ENCODE data around the gene PRKG1. TPM values are rescaled to one million over a fixed set of nuclear protein-coding genes. Genes with fewer than 3 reads are reported as not detected.

PRKG1 gene
- total and polyA plus RNA-seq, 2 experiments from 2014 or later, result 18.2 to 21.1 TPM

DNA sequence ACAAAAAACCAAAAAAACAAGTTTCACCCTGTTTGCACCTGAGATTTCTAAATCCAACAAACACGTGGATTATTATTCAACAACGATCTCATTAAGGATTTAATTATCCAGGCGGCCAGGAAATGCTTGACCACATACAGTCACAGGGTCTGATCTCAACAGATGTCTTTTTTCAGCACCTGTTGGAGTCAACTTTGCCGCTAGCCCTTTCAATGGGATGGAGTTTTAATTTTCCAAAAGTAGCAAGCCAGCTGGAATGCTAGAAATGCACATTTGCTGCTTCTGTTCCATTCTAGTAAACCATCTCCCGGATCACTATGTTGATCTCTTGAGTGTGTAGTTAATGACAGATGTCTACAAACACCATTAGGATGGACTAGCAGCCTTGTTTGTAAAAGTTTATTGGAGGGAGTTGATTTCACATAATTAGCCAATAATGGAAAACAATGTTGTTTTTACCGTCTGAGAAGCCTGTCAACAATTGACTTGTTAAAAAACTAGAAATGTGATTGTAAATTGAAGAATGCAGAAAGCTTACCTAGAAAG, 1175.6 kb downstream of the PRKG1 start (continued):
- TF ChIP-seq, protein P1, sequence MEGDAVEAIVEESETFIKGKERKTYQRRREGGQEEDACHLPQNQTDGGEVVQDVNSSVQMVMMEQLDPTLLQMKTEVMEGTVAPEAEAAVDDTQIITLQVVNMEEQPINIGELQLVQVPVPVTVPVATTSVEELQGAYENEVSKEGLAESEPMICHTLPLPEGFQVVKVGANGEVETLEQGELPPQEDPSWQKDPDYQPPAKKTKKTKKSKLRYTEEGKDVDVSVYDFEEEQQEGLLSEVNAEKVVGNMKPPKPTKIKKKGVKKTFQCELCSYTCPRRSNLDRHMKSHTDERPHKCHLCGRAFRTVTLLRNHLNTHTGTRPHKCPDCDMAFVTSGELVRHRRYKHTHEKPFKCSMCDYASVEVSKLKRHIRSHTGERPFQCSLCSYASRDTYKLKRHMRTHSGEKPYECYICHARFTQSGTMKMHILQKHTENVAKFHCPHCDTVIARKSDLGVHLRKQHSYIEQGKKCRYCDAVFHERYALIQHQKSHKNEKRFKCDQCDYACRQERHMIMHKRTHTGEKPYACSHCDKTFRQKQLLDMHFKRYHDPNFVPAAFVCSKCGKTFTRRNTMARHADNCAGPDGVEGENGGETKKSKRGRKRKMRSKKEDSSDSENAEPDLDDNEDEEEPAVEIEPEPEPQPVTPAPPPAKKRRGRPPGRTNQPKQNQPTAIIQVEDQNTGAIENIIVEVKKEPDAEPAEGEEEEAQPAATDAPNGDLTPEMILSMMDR (conservative IDR thresholded peaks at IDR 0.05; ENCODE audit: low read depth in 2 of 2), result no peak

- no peak overlapping the region for H3K4me2 ChIP-seq
- no peak overlapping the region for H3K4me3 ChIP-seq
- no peaks in the 10 kb centered on the region for H3F3A ChIP-seq (replicated peaks; ENCODE audit: low read depth)
- H3K27me3 Mint-ChIP-seq (ENCODE audit: insufficient read depth, low read depth, poor library complexity), result peaks cover 5% of the 10 kb centered on the region
- DNase-seq (ENCODE audit: low spot score), result no peak
- H3K4me1 ChIP-seq (ENCODE audit: insufficient read depth), result no peaks in the 10 kb centered on the region
- H3K27ac ChIP-seq (ENCODE audit: low read depth), result no peak overlapping the region
- ATAC-seq, result no peak
- H3K4me1 Mint-ChIP-seq, result no peaks in the 10 kb centered on the region; the same call in 2 of the 3 replicates
- H3K9me3 Mint-ChIP-seq, result no peaks in the 10 kb centered on the region; the same call in 2 of the 3 replicates
- no peaks in the 10 kb centered on the region for H3K79me2 ChIP-seq (replicated peaks; ENCODE audit: insufficient read depth)
- no peak overlapping the region for H3K4me3 Mint-ChIP-seq
- no peak overlapping the region for H2AFZ ChIP-seq
- no peaks in the 10 kb centered on the region for H3K36me3 ChIP-seq (ENCODE audit: insufficient read depth)
- no peaks in the 10 kb centered on the region for H4K20me1 ChIP-seq (replicated peaks; ENCODE audit: insufficient read depth)
- no peak overlapping the region for H3K27ac Mint-ChIP-seq
- no peaks in the 10 kb centered on the region for H3K9me2 ChIP-seq (ENCODE audit: insufficient read depth)
- no peaks in the 10 kb centered on the region for H3K36me3 Mint-ChIP-seq (ENCODE audit: low read depth)
- no peaks in the 10 kb centered on the region for H3K27me3 ChIP-seq (ENCODE audit: insufficient read depth)
- TF ChIP-seq ZNF331 (CRISPR knock-in tag; IDR thresholded peaks at IDR 0.05; ENCODE audit: low read depth), result no peak
- TF ChIP-seq, protein P2, sequence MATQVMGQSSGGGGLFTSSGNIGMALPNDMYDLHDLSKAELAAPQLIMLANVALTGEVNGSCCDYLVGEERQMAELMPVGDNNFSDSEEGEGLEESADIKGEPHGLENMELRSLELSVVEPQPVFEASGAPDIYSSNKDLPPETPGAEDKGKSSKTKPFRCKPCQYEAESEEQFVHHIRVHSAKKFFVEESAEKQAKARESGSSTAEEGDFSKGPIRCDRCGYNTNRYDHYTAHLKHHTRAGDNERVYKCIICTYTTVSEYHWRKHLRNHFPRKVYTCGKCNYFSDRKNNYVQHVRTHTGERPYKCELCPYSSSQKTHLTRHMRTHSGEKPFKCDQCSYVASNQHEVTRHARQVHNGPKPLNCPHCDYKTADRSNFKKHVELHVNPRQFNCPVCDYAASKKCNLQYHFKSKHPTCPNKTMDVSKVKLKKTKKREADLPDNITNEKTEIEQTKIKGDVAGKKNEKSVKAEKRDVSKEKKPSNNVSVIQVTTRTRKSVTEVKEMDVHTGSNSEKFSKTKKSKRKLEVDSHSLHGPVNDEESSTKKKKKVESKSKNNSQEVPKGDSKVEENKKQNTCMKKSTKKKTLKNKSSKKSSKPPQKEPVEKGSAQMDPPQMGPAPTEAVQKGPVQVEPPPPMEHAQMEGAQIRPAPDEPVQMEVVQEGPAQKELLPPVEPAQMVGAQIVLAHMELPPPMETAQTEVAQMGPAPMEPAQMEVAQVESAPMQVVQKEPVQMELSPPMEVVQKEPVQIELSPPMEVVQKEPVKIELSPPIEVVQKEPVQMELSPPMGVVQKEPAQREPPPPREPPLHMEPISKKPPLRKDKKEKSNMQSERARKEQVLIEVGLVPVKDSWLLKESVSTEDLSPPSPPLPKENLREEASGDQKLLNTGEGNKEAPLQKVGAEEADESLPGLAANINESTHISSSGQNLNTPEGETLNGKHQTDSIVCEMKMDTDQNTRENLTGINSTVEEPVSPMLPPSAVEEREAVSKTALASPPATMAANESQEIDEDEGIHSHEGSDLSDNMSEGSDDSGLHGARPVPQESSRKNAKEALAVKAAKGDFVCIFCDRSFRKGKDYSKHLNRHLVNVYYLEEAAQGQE (IDR thresholded peaks at IDR 0.05; ENCODE audit: unreplicated experiment), result no peak
- TF ChIP-seq STAT1 (IDR thresholded peaks at IDR 0.05; ENCODE audit: unreplicated experiment), result no peak
- TF ChIP-seq EZH2 (IDR thresholded peaks at IDR 0.05; ENCODE audit: low read depth, unreplicated experiment), result no peak
- no peak for TF ChIP-seq POLR2AphosphoS5 (IDR thresholded peaks at IDR 0.05; ENCODE audit: low read depth)
- TF ChIP-seq EZH2phosphoT487 (IDR thresholded peaks at IDR 0.05; ENCODE audit: unreplicated experiment), result no peak
- no peak for TF ChIP-seq ZNF462 (CRISPR knock-in tag; IDR thresholded peaks at IDR 0.05)
- no peak for TF ChIP-seq JUNB (IDR thresholded peaks at IDR 0.05; ENCODE audit: unreplicated experiment)
- TF ChIP-seq CREB1 (CRISPR knock-in tag; IDR thresholded peaks at IDR 0.05; ENCODE audit: low read depth), result no peak
- no peak for TF ChIP-seq NANOG (IDR thresholded peaks at IDR 0.05; ENCODE audit: borderline replicate concordance)
- TF ChIP-seq, protein P1 (conservative IDR thresholded peaks at IDR 0.05; ENCODE audit: low read depth in 2 of 2), result no peak
Observed at GRCh38 chr10:52250510-52250909, 1176.2 kb downstream of the PRKG1 start.

All from GM23338 (cell line).